ENCODE measurements around the gene GATAD2B. TPM values are rescaled to one million over a fixed set of nuclear protein-coding genes. Genes with fewer than 3 reads are reported as not detected.

Gene GATAD2B
- total RNA-seq, 1 experiment from 2014 or later = 46.9 TPM

- Mint-ChIP-seq H3K36me3 (no peaks in the 10 kb centered on the region), H3K9me3 (no peaks in the 10 kb centered on the region), H3K4me3 (no peak overlapping the region), H3K4me1 (peaks cover 24% of the 10 kb centered on the region), H3K27me3 (ENCODE audit: low read depth) (no peaks in the 10 kb centered on the region; the same call in 1 of the 2 replicates), H3K27ac (no peak overlapping the region)
- no peak for DNase-seq (ENCODE audit: low spot score)
- ATAC-seq = no peak
- TF ChIP-seq, protein P1, sequence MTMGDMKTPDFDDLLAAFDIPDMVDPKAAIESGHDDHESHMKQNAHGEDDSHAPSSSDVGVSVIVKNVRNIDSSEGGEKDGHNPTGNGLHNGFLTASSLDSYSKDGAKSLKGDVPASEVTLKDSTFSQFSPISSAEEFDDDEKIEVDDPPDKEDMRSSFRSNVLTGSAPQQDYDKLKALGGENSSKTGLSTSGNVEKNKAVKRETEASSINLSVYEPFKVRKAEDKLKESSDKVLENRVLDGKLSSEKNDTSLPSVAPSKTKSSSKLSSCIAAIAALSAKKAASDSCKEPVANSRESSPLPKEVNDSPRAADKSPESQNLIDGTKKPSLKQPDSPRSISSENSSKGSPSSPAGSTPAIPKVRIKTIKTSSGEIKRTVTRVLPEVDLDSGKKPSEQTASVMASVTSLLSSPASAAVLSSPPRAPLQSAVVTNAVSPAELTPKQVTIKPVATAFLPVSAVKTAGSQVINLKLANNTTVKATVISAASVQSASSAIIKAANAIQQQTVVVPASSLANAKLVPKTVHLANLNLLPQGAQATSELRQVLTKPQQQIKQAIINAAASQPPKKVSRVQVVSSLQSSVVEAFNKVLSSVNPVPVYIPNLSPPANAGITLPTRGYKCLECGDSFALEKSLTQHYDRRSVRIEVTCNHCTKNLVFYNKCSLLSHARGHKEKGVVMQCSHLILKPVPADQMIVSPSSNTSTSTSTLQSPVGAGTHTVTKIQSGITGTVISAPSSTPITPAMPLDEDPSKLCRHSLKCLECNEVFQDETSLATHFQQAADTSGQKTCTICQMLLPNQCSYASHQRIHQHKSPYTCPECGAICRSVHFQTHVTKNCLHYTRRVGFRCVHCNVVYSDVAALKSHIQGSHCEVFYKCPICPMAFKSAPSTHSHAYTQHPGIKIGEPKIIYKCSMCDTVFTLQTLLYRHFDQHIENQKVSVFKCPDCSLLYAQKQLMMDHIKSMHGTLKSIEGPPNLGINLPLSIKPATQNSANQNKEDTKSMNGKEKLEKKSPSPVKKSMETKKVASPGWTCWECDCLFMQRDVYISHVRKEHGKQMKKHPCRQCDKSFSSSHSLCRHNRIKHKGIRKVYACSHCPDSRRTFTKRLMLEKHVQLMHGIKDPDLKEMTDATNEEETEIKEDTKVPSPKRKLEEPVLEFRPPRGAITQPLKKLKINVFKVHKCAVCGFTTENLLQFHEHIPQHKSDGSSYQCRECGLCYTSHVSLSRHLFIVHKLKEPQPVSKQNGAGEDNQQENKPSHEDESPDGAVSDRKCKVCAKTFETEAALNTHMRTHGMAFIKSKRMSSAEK (CRISPR knock-in tag; IDR thresholded peaks at IDR 0.05; ENCODE audit: borderline replicate concordance) = no peak
- TF ChIP-seq, protein P2, sequence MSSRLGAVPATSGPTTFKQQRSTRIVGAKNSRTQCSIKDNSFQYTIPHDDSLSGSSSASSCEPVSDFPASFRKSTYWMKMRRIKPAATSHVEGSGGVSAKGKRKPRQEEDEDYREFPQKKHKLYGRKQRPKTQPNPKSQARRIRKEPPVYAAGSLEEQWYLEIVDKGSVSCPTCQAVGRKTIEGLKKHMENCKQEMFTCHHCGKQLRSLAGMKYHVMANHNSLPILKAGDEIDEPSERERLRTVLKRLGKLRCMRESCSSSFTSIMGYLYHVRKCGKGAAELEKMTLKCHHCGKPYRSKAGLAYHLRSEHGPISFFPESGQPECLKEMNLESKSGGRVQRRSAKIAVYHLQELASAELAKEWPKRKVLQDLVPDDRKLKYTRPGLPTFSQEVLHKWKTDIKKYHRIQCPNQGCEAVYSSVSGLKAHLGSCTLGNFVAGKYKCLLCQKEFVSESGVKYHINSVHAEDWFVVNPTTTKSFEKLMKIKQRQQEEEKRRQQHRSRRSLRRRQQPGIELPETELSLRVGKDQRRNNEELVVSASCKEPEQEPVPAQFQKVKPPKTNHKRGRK (CRISPR knock-in tag; IDR thresholded peaks at IDR 0.05; ENCODE audit: borderline replicate concordance) = no peak
- no peak for TF ChIP-seq CDX4 (CRISPR knock-in tag; IDR thresholded peaks at IDR 0.05; ENCODE audit: borderline replicate concordance)
- no peak for TF ChIP-seq ZNF425 (CRISPR knock-in tag; conservative IDR thresholded peaks at IDR 0.05)
- no peak for TF ChIP-seq ZNF232 (CRISPR knock-in tag; IDR thresholded peaks at IDR 0.05)
- no peak for TF ChIP-seq RORB (CRISPR knock-in tag; IDR thresholded peaks at IDR 0.05)
- TF ChIP-seq FOXP1 (CRISPR knock-in tag; IDR thresholded peaks at IDR 0.05; ENCODE audit: borderline replicate concordance) = no peak
- TF ChIP-seq CTCF (IDR thresholded peaks at IDR 0.05) = no peak
- TF ChIP-seq JUN (CRISPR knock-in tag; IDR thresholded peaks at IDR 0.05) = no peak
- TF ChIP-seq, protein P3, sequence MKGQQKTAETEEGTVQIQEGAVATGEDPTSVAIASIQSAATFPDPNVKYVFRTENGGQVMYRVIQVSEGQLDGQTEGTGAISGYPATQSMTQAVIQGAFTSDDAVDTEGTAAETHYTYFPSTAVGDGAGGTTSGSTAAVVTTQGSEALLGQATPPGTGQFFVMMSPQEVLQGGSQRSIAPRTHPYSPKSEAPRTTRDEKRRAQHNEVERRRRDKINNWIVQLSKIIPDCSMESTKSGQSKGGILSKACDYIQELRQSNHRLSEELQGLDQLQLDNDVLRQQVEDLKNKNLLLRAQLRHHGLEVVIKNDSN (CRISPR knock-in tag; IDR thresholded peaks at IDR 0.05) = no peak
- TF ChIP-seq IRF2 (CRISPR knock-in tag; IDR thresholded peaks at IDR 0.05; ENCODE audit: borderline replicate concordance, low read depth) = no peak
- TF ChIP-seq ZNF263 (CRISPR knock-in tag; IDR thresholded peaks at IDR 0.05; ENCODE audit: low read depth) = no peak
- no peak for TF ChIP-seq ZNF121 (CRISPR knock-in tag; IDR thresholded peaks at IDR 0.05)
- TF ChIP-seq ATF1 (CRISPR knock-in tag; IDR thresholded peaks at IDR 0.05) = no peak
- ChIA-PET CTCF (interaction anchor here (1.1 to 2.3 kb wide), 3 partner anchors 8 to 175 kb away, joined by 3 to 15 read pairs (median 3); partner anchors contain the start of gene NPR1), POLR2A (interaction anchor here (0.6 kb wide), 1 partner anchor 194 kb away, joined by 3 read pairs; the partner anchor contains the start of gene RAB13)
Measured at GRCh38 chr1:153791648-153792253, 131.0 kb downstream of the GATAD2B start.

All from WTC11 (cell line).